Measurements from ENCODE around the gene ERCC4. TPM values are rescaled to one million over a fixed set of nuclear protein-coding genes. Genes with fewer than 3 reads are reported as not detected.
"Not testable (repeated sequence)": the region's sequence is repeated elsewhere in the genome, so short reads cannot be mapped to it uniquely, and the experiment has no call there.

The ERCC4 gene
- total RNA-seq, 1 donor from 2014 or later, result 13.9 TPM

GRCh38 chr16:13902677-13903076 lies 17.3 kb upstream of the ERCC4 start:
- no peak overlapping the region for H3K4me3 Mint-ChIP-seq (ENCODE audit: unreplicated experiment)
- no peaks in the 10 kb centered on the region for H3K36me3 ChIP-seq (ENCODE audit: insufficient read depth, low read length)
- H3K4me1 ChIP-seq (ENCODE audit: insufficient read depth, low read length), result no peaks in the 10 kb centered on the region
- no peaks in the 10 kb centered on the region for H3K79me2 ChIP-seq (ENCODE audit: insufficient read depth, low read length)
- no peak for FAIRE-seq
- H3K36me3 Mint-ChIP-seq (ENCODE audit: low read depth, unreplicated experiment), result no peaks in the 10 kb centered on the region
- no peak overlapping the region for H3K4me2 ChIP-seq (ENCODE audit: low read length)
- no peaks in the 10 kb centered on the region for H3K9me3 ChIP-seq (ENCODE audit: insufficient read depth, low read depth, low read length)
- peaks cover 1% of the 10 kb centered on the region for H3K4me1 Mint-ChIP-seq (ENCODE audit: low read depth, unreplicated experiment)
- H3K27ac ChIP-seq (ENCODE audit: low read depth, low read length), result no peak overlapping the region
- TF ChIP-seq CTCF (IDR thresholded peaks at IDR 0.05; ENCODE audit: insufficient read depth, low read depth, low read length), result no peak
- TF ChIP-seq EZH2 (IDR thresholded peaks at IDR 0.05; ENCODE audit: insufficient read depth, low read length), result no peak
- peaks cover 7% of the 10 kb centered on the region for H3K9me3 Mint-ChIP-seq (ENCODE audit: unreplicated experiment)
- no peak overlapping the region for H3K9ac ChIP-seq (ENCODE audit: low read length)
- H4K20me1 ChIP-seq (ENCODE audit: insufficient read depth, low read length), result no peaks in the 10 kb centered on the region
- H3K27me3 ChIP-seq (ENCODE audit: insufficient read depth, low read length), result no peaks in the 10 kb centered on the region
- no peak overlapping the region for H3K27ac Mint-ChIP-seq (ENCODE audit: unreplicated experiment)
- no peaks in the 10 kb centered on the region for H3K27me3 Mint-ChIP-seq (ENCODE audit: low read depth, unreplicated experiment)
- H3K4me3 ChIP-seq (ENCODE audit: insufficient read depth, low read depth, low read length), result no peak overlapping the region
- peak; percentile 64 for DNase-seq (ENCODE audit: low read depth)
- H2AFZ ChIP-seq (ENCODE audit: low read depth, low read length), result no peak overlapping the region

- Mint-ChIP-seq H3K36me3 (ENCODE audit: low read depth, unreplicated experiment) (no peaks in the 10 kb centered on the region), H3K4me1 (ENCODE audit: low read depth, unreplicated experiment) (peaks cover 1% of the 10 kb centered on the region), H3K4me3 (ENCODE audit: unreplicated experiment) (no peak overlapping the region), H3K9me3 (ENCODE audit: unreplicated experiment) (peaks cover 10% of the 10 kb centered on the region), H3K27me3 (ENCODE audit: low read depth, unreplicated experiment) (no peaks in the 10 kb centered on the region), H3K27ac (ENCODE audit: unreplicated experiment) (no peak overlapping the region)
- no peaks in the 10 kb centered on the region for H4K20me1 ChIP-seq (ENCODE audit: insufficient read depth, low read length)
- no peaks in the 10 kb centered on the region for H3K79me2 ChIP-seq (ENCODE audit: insufficient read depth, low read length)
- H3K4me1 ChIP-seq (ENCODE audit: insufficient read depth, low read length), result no peaks in the 10 kb centered on the region
- TF ChIP-seq EZH2 (IDR thresholded peaks at IDR 0.05; ENCODE audit: insufficient read depth, low read length), result no peak
- no peak for TF ChIP-seq CTCF (IDR thresholded peaks at IDR 0.05; ENCODE audit: insufficient read depth, low read depth, low read length)
- H3K27ac ChIP-seq (ENCODE audit: low read depth, low read length), result no peak overlapping the region
- no peaks in the 10 kb centered on the region for H3K36me3 ChIP-seq (ENCODE audit: insufficient read depth, low read length)
- H2AFZ ChIP-seq (ENCODE audit: low read depth, low read length), result no peak overlapping the region
- no peak for DNase-seq (ENCODE audit: low read depth)
- no peak overlapping the region for H3K9ac ChIP-seq (ENCODE audit: low read length)
- no peak overlapping the region for H3K4me2 ChIP-seq (ENCODE audit: low read length)
- FAIRE-seq, result no peak
- H3K27me3 ChIP-seq (ENCODE audit: insufficient read depth, low read length), result no peaks in the 10 kb centered on the region
- H3K4me3 ChIP-seq (ENCODE audit: insufficient read depth, low read depth, low read length), result no peak overlapping the region
- H3K9me3 ChIP-seq (ENCODE audit: insufficient read depth, low read depth, low read length), result no peaks in the 10 kb centered on the region
Measured at GRCh38 chr16:13904179-13904691, 15.7 kb upstream of the ERCC4 start.

GRCh38 chr16:13904822-13905221 lies 15.1 kb upstream of the ERCC4 start:
- H3K27ac ChIP-seq (ENCODE audit: low read depth, low read length); H3K27me3 Mint-ChIP-seq (ENCODE audit: low read depth, unreplicated experiment); H3K4me3 ChIP-seq (ENCODE audit: insufficient read depth, low read depth, low read length); H3K4me1 ChIP-seq (ENCODE audit: insufficient read depth, low read length); FAIRE-seq; H3K27me3 ChIP-seq (ENCODE audit: insufficient read depth, low read length); H2AFZ ChIP-seq (ENCODE audit: low read depth, low read length); H3K9ac ChIP-seq (ENCODE audit: low read length); H3K36me3 Mint-ChIP-seq (ENCODE audit: low read depth, unreplicated experiment); H3K27ac Mint-ChIP-seq (ENCODE audit: unreplicated experiment); H3K4me2 ChIP-seq (ENCODE audit: low read length); H4K20me1 ChIP-seq (ENCODE audit: insufficient read depth, low read length); H3K4me3 Mint-ChIP-seq (ENCODE audit: unreplicated experiment); H3K36me3 ChIP-seq (ENCODE audit: insufficient read depth, low read length); H3K9me3 ChIP-seq (ENCODE audit: insufficient read depth, low read depth, low read length); H3K79me2 ChIP-seq (ENCODE audit: insufficient read depth, low read length); H3K4me1 Mint-ChIP-seq (ENCODE audit: low read depth, unreplicated experiment); DNase-seq (ENCODE audit: low read depth): not testable (repeated sequence)
- peak; percentile 13 for TF ChIP-seq CTCF (IDR thresholded peaks at IDR 0.05; ENCODE audit: insufficient read depth, low read depth, low read length)
- peaks cover 10% of the 10 kb centered on the region for H3K9me3 Mint-ChIP-seq (ENCODE audit: unreplicated experiment)
